Ectodermal cell (in vitro differentiated cells): ENCODE data around the gene CKMT2.

Experiments
- H3K27ac ChIP-seq: 2 replicates; pipeline ENCODE4 v1.7.0; 2013; ENCODE audit warnings: mild to moderate bottlenecking, low read depth, low read length; ENCODE audit not compliant: insufficient read depth, poor library complexity, severe bottlenecking
- H3K27me3 ChIP-seq: 2 replicates; pipeline ENCODE4 v1.7.0; 2013; ENCODE audit warnings: mild to moderate bottlenecking, low read length; ENCODE audit not compliant: insufficient read depth, control insufficient read depth, poor library complexity, severe bottlenecking
- H3K36me3 ChIP-seq: one replicate; pipeline ENCODE4 v1.7.0; 2013; ENCODE audit warnings: low read length; ENCODE audit not compliant: control insufficient read depth, insufficient read depth
- H3K4me1 ChIP-seq: one replicate; pipeline ENCODE4 v1.7.0; 2013; ENCODE audit warnings: low read length; ENCODE audit not compliant: control insufficient read depth, insufficient read depth
- H3K4me3 ChIP-seq: 2 replicates; pipeline ENCODE4 v1.7.0; 2013; ENCODE audit warnings: low read depth, low read length, control low read depth; ENCODE audit not compliant: insufficient read depth
- H3K9me3 ChIP-seq: 2 replicates; pipeline ENCODE4 v1.7.0; 2013; ENCODE audit warnings: mild to moderate bottlenecking, low read length, moderate library complexity; ENCODE audit not compliant: control insufficient read depth
- WGBS, 2 experiments: methylation state at CpG; one replicate each; pipeline ENCODE4 v1.1.7; 2013; ENCODE audit warnings: missing lambda C conversion rate in 2 of 2; 5-methylcytosine and 5-hydroxymethylcytosine counted together

Gene CKMT2

DNA sequence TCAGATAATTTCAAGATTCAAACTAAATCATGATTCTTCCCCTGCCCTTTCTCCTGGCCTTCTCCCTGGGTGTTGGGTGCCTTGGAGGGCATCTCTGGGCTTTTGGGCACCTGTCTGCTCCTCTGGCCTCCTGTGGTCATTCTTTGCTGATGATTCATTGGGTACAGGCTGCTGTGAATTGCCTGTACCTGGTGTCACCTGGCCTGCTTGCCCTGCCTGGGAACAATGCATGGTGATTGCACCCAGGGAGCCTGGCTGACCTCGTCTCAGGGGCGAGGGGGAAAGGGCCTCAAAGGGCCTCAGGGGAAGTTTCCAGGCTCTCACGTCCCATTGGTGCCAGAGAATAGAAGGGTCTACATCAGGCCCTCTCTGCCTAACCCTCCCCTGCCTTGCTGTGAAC lies 20.1 kb upstream of the CKMT2 start:
- H3K36me3 ChIP-seq = no peaks in the 10 kb centered on the region
- WGBS, 2 experiments = 67 to 76% methylated on average over 3 of the region's 3 CpGs
- H3K27ac ChIP-seq = no peak overlapping the region
- H3K27me3 ChIP-seq = no peaks in the 10 kb centered on the region
- H3K4me3 ChIP-seq = no peak overlapping the region
- no peaks in the 10 kb centered on the region for H3K4me1 ChIP-seq
- no peaks in the 10 kb centered on the region for H3K9me3 ChIP-seq

DNA sequence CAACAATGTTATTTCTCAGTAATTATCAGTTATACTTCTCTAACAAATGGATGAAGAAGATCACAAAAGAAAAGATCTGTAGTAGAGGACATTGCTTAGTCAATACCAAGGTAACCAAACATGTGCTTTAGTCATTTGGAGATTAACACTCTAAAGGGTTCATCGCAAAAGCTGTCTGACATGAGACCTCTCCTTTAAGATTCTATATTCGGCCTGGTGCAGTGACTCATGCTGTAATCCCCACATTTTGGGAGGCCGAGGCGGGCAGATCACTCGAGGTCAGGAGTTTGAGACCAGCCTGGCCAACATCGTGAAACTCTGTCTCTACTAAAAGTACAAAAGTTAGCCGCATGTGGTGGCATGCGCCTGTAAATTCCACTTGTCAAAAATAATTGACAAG lies 18.3 kb upstream of the CKMT2 start:
- Histone ChIP-seq H3K36me3 (no peaks in the 10 kb centered on the region), H3K4me1 (no peaks in the 10 kb centered on the region), H3K27ac (no peak overlapping the region), H3K27me3 (no peaks in the 10 kb centered on the region), H3K4me3 (no peak overlapping the region), H3K9me3 (no peaks in the 10 kb centered on the region)
- WGBS, 2 experiments = 89 to 95% methylated on average over 8 of the region's 8 CpGs

DNA sequence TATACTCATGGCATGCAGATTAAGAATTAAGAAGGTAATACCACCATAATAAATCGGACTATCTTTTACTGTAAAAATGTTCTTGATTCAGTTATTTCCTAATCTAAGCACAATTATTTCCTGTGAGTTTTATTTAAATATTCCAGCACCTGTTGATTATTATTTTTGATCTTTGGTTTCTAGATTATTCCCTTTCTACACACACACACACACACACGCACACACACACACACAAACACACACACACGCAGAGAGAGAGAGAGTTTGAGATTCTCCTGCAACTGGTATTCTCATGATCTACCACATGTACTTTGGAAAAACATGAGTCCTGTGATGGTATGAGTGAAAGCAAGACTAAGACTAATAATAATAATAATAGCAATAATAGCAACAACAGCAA lies 17.0 kb upstream of the CKMT2 start:
- H3K36me3 ChIP-seq = no peaks in the 10 kb centered on the region
- H3K4me1 ChIP-seq = no peaks in the 10 kb centered on the region
- H3K27ac ChIP-seq = no peak overlapping the region
- H3K27me3 ChIP-seq = no peaks in the 10 kb centered on the region
- WGBS, 2 experiments = 88% methylated on average over 1 of the region's 3 CpGs; no CpG with 5 or more reads in 1 of the 2 experiments
- H3K9me3 ChIP-seq = no peaks in the 10 kb centered on the region
- no peak overlapping the region for H3K4me3 ChIP-seq

DNA sequence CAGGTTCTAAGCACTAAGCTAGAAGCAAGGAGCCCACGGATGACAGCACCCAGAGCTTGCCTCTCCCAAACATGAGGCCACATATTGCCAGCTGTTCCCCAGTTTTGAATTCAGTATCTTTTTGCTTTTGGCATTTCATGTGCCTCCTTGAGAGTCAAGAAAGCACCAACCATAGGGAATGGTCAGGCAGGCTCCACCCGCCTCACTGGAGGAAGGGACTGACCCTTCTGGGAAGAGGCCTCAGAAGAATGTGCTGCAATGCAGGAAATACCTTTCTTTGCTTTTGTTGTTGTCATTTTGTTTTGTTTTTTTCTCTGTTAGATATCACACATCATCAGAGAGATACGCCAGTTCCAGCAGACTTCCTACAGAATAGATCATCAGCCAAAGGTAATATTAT lies 13.7 kb upstream of the CKMT2 start:
- Histone ChIP-seq H3K27ac (no peak overlapping the region), H3K27me3 (no peaks in the 10 kb centered on the region), H3K36me3 (no peaks in the 10 kb centered on the region), H3K4me3 (no peak overlapping the region), H3K9me3 (no peaks in the 10 kb centered on the region), H3K4me1 (no peaks in the 10 kb centered on the region)
- WGBS, 2 experiments = 93 to 98% methylated on average over 2 of the region's 3 CpGs

DNA sequence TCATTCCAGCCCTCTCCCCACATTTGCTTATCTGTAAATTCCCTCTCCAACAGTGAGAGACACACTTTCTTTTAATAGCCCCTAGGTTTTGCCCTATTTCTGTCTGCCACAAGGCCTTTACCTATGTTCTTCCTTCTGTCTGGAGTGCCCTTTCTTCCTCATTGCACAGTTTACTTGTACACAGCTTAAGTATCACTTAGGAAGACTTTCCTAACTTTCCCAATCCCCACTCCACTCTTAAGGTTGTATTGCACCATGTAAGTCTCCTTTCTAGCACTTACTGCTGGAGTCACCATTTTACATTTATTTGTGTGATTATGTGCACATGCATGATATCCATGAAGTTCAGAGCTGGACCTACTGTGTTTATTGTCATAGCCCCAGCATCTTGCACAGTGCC lies 10.8 kb upstream of the CKMT2 start:
- Histone ChIP-seq H3K27me3 (no peaks in the 10 kb centered on the region), H3K36me3 (no peaks in the 10 kb centered on the region), H3K27ac (no peak overlapping the region), H3K9me3 (no peaks in the 10 kb centered on the region), H3K4me3 (no peak overlapping the region), H3K4me1 (no peaks in the 10 kb centered on the region)

DNA sequence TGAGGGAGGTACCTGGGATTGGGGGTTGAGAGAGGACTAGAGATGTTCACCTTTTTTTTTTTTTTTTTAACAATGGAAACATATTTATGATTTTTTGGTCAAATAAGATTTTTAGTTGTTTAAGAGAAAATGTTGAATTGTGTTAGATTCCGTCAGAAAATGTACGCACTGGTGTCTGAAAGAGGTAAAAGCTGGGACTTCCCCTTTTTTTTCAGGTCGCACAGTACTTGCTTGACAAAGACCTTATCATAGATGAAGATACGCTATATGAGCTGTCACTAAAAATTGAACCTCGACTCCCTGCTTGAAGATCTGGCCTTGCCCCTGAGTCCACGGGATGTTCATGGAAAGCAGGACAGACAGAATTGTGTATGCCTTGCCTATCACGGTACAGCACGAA lies 7.7 kb upstream of the CKMT2 start:
- no peaks in the 10 kb centered on the region for H3K4me1 ChIP-seq
- no peaks in the 10 kb centered on the region for H3K36me3 ChIP-seq
- no peak overlapping the region for H3K27ac ChIP-seq
- no peak overlapping the region for H3K4me3 ChIP-seq
- WGBS, 2 experiments = 94 to 97% methylated on average over 8 of the region's 8 CpGs
- no peaks in the 10 kb centered on the region for H3K9me3 ChIP-seq
- H3K27me3 ChIP-seq = no peaks in the 10 kb centered on the region

DNA sequence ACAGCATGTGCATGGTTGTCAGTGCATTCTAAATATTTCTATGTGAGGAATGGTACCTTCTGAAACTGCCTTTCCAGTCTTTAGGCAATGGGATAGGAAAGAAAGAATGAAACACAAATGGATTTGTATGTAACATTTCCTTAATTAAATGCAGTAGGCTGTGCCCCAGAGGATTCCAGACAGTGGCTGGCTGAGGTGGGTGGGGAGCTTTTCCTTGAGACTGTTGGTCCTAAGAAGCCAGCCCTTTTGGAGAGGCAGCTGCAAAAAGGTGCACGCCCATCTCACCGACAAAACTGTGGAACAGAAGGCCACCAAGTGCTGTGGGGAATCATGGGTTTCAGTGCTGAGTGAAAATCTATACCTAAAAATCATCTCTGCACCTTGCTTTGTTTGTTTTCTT lies 6.8 kb upstream of the CKMT2 start:
- 87 to 91% methylated on average over 2 of the region's 2 CpGs for WGBS, 2 experiments
- no peaks in the 10 kb centered on the region for H3K4me1 ChIP-seq
- no peak overlapping the region for H3K4me3 ChIP-seq
- no peaks in the 10 kb centered on the region for H3K36me3 ChIP-seq
- no peak overlapping the region for H3K27ac ChIP-seq
- no peaks in the 10 kb centered on the region for H3K9me3 ChIP-seq
- H3K27me3 ChIP-seq = no peaks in the 10 kb centered on the region

DNA sequence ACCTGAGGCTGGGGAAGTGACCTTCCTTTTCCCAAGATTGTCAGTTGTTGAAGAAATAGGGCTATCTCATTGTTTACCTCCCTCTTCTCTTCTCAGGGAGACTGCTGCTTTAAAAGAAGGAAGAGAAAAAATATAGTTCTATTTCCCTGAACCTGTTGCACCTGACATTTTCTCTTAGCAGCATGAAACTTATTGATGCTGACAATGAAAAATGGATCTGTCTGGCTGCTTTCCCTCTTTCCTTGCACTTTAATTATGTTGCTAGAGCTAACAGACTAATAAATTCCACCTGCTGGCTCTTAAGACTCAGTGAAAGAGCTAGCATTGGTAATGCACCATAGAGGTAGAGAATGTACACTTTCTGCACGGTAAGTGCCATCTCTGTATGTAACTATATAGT lies 6.2 kb upstream of the CKMT2 start:
- no CpG with 5 or more reads among the region's 1 CpG for WGBS, 2 experiments

DNA sequence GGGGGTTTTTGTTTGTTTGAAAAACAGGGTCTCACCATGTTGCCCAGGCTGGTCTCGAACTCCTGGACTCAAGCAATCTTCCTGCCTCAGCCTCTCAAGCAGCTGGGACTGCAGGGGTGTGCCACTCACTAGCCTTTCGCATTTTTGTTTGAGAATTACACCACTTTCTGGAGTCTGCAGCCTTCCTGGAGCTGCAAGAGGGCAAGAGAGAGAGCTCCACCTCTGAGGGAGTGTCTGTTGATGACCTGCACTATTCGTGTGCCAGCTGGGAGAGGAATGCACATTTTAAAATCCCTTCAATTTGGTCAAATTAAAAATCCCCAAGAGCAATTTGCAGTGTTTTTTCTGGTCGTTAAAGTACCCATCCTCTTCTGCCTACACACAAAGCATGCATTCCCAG lies 5.0 kb upstream of the CKMT2 start:
- Histone ChIP-seq H3K4me1 (peaks cover 3% of the 10 kb centered on the region), H3K4me3 (no peak overlapping the region), H3K36me3 (no peaks in the 10 kb centered on the region), H3K9me3 (no peaks in the 10 kb centered on the region), H3K27ac (no peak overlapping the region), H3K27me3 (no peaks in the 10 kb centered on the region)
- WGBS, 2 experiments = 89% methylated on average over 4 of the region's 4 CpGs

More for the DNA sequence above, 6.2 kb upstream of the CKMT2 start:
- no peaks in the 10 kb centered on the region for H3K4me1 ChIP-seq
- no peaks in the 10 kb centered on the region for H3K36me3 ChIP-seq
- H3K27me3 ChIP-seq = no peaks in the 10 kb centered on the region
- no peaks in the 10 kb centered on the region for H3K9me3 ChIP-seq
- H3K4me3 ChIP-seq = no peak overlapping the region
- no peak overlapping the region for H3K27ac ChIP-seq

DNA sequence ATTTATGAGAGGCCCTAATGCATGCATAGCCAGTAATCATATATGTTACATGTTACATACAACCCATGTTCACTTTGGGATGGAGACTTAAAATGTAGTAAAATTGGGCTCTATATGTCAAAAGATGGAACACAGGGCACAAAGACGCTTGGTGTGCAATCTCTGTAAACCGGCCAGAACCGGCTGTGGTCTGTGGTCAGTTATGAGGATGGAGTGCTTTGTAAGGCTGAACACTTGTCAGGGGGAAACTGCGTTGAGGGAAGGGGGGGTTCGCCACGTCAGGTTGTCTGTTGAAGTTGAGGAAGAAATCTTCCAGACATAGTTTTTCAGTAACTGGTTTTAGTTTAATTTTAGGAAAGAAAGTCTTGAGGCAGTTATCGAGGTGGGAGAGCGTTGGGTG lies 2.7 kb upstream of the CKMT2 start:
- H3K36me3 ChIP-seq = no peaks in the 10 kb centered on the region
- 88 to 89% methylated on average over 8 of the region's 8 CpGs for WGBS, 2 experiments
- peaks cover 10% of the 10 kb centered on the region for H3K4me1 ChIP-seq
- H3K27me3 ChIP-seq = peaks cover 7% of the 10 kb centered on the region
- H3K27ac ChIP-seq = no peak overlapping the region
- no peaks in the 10 kb centered on the region for H3K9me3 ChIP-seq
- no peak overlapping the region for H3K4me3 ChIP-seq

DNA sequence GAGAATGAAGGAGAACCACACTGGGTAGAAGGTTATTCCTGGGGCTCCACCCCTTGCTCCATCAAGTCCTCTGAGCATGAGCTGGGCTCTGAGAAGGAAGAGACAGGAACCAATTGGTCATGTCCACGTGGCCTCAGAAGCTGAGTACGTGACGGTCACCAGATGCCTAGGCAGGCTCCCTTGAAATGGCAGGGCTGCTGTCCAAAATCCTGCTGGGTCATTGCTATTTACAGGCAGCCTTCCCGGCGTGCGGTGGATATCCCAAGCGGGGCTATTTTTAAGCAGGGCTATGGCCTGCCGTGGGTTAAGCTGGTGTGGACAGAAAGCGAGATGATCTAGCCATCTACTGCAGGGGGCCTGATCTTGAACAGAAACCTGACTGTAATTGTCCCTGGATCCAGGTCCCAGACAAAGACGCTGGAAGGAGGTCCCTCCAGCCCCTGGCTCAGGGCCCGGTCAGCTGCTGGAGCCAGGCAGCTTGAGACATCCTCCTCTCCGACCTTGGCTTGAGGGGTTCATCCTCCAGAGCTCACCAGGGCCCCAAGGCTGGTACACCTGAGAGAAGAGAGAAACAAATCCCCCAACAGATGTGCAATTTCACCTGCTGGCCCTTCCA lies 550 bp upstream of the CKMT2 start:
- Histone ChIP-seq H3K36me3 (no peaks in the 10 kb centered on the region), H3K4me3 (no peak overlapping the region), H3K27ac (no peak overlapping the region), H3K9me3 (no peaks in the 10 kb centered on the region), H3K27me3 (peaks cover 7% of the 10 kb centered on the region), H3K4me1 (peaks cover 10% of the 10 kb centered on the region)
- 88 to 90% methylated on average over 12 of the region's 12 CpGs for WGBS, 2 experiments
